Limb (tissue), 2 donors: Measurements from ENCODE around the gene HINT2.

Experiments used
- DNase-seq, 2 donors: peaks; one replicate each; pipeline ENCODE4 v3.0.0-alpha.2; 2016; ENCODE audit errors: extremely low spot score in 2 of 2

HINT2 gene

DNA sequence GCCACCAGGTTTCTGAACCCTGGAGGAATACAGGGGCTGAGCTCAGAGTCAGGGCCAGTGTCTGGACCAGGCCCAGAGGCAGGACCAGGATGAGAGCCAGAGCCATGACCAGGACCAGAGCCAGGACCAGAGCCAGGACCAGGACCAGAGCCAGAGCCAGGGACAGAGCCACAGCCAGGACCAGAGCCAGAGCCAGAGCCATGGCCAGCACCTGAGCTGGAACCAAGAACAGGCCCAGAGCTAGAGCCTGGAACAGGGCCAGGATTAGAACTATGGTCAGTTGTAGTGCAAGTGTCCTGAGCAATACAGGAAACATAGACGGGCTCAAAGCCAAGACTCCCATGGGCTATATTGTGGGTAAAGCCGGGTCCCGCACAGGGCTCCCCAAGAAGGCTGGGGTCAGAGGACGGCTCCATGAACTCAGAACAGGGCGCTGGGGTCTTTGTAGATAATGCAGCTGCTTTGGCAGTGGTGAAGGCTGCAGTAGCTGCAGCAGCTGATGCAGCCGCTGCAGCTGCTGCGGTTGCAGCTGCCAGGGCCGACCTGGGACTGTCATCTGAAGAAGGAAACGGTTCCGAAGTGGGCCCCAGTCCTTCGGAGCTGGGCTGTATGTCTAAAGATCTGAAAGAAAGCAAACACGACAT is 3.3 kb downstream of the HINT2 start:
- DNase-seq: peak in 1 of 2 donors; percentile 39

DNA sequence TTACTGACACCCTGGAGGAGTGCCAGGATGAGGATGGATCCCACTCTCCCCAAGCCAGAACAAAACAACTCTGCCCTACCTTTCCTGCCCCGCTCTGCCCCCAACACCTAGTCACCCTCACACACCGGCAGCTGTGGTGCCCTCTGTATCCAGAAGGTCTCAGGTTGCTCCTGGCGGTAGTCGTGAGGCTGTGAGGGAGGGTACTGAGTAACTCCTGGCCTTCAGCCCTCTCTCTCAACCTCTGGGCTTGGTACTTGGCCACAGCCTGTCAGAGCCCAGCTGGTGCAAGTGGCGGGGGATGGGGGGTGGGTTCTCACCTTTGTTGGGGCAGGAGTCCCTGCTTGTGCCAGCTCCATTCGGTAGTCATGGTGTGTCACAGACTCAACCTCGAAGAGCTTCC is 4.7 kb downstream of the HINT2 start:
- no peak for DNase-seq

DNA sequence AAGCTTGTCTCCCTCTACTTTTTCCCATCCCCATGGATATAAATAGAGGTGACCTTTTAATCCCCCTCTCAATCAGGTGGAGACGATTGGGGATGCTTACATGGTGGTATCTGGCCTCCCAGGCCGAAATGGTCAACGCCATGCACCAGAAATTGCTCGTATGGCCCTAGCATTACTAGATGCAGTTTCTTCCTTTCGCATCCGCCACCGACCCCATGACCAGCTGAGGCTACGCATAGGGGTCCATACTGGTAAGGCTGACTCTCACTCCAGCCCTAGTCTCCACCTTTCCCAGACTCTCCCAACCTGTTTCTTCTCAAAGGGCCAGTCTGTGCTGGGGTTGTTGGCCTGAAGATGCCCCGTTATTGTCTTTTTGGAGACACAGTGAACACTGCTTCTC is 6.4 kb downstream of the HINT2 start:
- no peak for DNase-seq

DNA sequence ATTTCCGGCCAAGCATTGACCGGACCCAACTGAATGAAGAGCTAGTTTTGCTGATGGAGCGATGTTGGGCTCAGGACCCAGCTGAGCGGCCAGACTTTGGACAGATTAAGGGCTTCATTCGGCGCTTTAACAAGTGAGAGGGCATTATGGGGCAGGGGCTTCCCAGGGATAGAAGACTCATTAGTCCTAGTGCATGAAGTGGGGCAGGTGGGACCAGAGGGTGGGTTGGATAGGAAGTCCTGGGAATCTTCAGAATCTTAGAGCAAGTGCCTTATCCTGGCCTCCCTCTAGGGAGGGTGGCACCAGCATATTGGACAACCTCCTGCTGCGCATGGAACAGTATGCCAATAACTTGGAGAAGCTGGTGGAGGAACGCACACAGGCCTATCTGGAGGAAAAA is 8.7 kb downstream of the HINT2 start:
- no peak for DNase-seq

DNA sequence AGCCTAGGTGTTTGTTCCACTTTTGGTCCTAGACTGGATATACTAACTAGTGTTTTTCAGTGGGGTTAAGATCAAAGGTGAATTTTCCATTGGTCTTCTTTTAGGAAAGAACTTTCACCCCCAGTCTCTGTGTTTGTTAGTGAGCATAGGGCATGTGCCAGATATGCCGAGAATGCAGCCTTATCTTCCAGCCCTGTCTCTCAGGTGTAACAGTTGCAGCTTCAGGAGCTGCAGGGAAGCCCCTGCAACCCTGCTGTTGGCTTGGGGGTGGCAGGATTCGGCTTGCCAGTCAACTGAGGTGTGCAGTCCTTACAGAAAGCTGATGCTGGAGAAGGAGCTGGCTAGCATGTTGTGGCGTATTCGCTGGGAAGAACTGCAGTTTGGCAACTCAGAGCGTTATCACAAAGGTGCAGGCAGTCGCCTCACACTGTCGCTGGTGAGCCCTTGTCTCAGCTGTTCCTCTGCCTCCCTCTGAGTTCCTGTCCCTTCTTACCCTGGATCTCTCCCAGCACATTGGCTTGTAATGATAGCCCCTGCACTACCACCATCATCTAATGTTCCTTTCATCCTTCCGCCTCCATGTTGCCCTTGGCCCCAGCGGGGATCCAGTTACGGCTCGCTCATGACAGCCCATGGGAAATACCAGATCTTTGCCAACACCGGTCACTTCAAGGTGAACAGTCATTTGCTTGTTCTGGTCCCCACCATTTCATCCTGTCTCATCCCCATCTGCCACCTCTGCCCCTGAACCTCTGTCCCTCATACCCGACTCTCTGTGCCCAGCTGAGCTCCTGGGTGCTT is 13.3 kb downstream of the HINT2 start:
- DNase-seq: no peak

DNA sequence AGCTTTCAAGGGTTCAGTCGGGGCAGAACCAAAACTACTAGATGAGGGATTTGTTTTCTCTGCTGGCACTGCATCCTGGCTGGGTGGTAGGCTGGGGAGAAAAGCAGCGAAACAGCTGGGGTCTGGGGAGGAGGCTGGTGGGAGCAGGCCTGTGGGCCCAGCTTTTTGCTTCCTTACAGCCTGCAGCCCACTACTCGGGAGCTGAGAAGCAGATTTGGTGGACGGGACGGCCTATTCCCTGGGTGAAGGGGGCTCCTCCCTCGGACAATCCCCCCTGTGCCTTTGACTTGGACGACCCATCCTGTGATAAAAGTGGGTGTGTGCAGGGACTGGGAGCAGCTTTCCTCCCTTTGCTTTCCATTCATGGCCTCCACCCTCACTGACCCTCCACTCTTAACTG is 14.3 kb downstream of the HINT2 start:
- no peak for DNase-seq

DNA sequence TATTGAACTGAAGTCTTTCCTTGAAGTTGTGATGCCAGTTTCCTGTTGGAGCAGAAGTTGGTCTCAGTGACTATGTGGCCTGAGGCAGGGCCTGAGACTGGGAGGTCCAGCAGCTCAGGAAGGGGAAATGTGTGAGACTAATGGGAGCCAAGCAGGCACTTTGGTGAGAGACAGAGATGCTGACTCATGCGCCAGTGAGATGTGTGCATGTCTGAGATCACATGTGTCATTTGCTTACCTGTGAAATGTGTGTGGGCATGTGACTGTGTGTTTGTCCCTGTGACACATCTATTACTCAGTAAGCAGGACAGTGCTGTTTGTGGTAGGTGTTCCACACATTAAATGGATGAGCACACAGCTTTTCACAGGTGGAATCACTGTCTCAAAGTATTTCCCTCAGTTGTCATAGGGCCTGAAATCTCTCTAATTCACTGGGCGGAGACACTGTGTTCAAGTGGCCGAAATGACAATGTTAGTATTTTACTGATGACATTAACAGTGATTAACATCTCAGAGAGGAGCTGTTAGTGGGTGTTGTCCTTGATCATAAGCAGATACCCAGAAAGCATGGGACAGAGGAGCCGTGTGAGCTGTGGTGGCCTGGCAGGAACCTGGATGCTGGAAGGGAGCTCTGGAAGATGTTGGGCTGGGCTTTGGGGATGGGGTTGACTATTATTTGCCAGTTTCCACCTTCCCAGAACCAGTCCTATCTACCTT is 16.0 kb downstream of the HINT2 start:
- DNase-seq: no peak

DNA sequence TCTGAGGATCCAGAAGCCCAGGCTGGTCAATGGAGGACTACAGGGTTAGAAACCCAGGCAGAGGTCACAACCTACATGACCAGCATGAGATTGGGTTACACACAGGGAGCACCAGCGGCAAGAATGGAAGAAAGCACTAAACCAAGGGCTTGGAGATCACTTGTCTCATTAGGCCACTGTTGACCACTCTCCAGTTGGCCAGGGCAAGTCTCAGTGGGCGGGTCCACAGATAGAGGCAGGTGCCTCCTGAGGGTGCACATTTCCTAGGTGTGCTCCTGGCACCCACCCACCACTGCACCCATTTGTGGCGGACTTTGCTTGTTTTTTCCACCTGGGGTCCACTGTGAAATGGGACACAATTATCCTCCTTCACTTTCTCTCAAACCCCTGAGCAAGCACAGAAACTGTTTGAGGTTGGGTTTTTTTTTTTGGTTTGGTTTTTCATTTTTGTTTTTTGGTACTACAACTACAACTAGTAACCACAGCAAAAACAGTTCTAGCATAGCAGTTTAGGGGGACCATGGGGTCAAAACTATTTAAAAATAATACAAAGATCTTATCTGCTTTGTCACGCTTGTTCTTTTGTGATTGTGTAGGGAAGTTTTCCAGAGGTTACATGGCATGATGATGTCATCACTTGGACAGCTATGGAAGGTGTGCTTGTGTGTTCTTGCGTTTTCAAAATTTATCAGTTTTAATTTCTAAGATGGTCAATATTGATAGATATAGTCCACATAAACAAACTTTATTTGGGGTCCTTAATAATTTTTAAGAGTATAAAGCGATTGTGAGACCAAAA is 17.3 kb downstream of the HINT2 start:
- DNase-seq: no peak

DNA sequence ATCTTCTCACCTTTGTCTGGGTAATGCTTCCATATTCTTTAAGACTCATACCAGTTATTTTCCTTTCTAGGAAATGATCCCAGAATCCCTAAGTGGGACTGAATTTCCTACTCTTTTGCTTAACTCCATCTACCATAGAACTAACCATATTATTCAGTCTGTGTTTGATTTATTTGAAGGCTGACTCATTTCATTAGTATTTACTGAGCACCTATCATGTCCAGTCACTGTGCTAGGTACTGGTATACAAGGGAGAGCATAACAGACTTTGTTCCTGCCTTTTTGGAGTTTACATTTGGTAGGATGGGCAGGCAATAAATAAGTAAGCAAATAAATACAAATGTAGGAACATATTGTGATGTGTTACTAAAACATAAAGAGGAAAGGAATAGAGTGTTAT is 19.1 kb downstream of the HINT2 start:
- DNase-seq: no peak

DNA sequence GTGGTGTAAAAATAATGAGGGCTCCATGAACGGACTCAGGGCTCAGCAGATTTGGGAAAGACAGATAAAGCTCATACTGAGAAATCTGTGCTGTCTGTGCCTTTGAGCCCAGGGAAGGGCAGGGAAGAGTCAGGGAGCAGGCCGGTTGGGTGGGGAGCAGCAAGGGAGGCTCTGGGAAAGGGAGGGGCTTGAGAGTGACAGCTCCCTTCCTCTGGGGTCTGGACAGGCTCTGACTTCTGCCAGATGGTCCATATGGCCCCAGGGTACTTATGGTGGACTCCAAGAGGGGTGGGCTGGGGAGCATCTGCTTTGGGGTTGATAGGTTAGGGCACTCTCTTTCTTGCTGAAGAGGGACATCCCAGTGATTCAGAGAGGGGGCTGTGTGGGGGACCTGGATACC is 21.4 kb downstream of the HINT2 start:
- DNase-seq: no peak

DNA sequence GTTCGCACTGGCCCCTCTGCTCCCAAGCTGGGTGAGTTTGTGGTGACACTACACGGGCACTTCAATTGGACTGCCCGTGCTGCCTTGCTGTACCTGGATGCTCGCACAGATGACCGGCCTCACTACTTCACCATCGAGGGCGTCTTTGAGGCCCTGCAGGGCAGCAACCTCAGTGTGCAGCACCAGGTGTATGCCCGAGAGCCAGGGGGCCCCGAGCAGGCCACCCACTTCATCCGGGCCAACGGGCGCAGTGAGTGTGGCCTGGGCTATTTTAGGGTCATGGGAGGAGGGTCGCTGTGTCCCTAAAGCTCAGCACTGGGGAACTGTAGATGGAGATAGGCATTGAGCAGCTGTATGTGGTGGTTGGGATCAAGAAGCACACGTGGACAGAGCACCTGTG is 22.0 kb downstream of the HINT2 start:
- no peak for DNase-seq

DNA sequence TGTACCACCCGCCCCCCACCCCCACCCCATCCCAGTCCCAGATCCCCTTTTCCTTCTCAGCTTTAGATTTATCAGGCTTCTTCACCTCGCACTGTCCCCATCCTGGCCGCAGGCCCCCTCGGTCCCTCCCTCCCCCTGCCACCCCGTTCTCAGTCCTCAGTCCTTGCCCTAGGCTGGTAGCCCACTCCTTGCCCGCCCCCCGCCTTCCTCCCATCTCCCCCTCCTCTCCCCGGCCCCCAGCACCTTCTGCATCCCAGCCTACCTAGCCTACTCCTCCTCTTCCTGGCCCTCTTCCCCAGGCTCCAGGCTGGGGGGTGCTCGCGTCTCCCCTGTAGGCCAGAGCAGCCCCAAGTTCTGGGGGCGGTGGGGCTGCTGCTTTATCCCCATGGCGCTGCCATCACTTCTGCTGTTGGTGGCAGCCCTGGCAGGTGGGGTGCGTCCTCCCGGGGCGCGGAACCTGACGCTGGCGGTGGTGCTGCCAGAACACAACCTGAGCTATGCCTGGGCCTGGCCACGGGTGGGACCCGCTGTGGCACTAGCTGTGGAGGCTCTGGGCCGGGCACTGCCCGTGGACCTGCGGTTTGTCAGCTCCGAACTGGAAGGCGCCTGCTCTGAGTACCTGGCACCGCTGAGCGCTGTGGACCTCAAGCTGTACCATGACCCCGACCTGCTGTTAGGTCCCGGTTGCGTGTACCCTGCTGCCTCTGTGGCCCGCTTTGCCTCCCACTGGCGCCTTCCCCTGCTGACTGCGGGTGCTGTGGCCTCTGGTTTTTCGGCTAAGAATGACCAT is 22.6 kb downstream of the HINT2 start:
- DNase-seq: peak in 1 of 2 donors; percentile 51

DNA sequence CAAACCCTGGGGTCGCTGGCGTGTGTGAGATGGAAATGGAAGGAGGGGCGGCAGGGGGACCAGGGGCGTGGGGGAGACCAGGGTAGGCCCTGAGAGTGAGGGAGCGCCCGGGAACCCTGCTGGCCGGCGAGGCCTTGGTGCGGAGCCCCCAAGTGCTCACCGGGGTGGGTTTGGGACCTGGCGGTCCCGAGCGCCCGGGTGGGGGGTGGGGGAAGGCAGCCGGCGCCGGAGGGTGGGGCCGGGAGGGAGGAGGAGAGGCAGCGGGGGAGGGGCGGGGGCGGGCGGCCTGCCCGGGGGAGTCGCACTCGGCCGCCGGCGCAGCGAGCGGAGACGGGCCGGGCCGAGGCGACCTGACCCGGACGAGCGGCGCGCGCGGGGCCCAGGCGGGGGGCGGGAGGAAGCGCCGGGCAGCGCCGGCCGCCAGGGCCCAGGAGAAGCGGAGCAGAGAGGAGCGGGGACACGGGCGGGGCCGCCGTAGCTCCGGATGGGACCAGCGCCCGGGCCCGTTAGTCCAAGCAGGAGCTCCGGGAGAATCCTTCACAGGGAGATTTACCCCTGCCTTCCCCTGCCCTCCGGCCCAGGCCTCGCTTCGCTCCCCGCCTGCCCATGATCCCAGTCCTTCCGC is 23.4 kb downstream of the HINT2 start, which contains the start of gene NPR2:
TSS of gene NPR2 (plus strand) at position 295 of the 625 bp plus-strand sequence. CDS start 818 bp downstream, outside the sequence.
- peak in 1 of 2 donors; percentile 75 for DNase-seq

DNA sequence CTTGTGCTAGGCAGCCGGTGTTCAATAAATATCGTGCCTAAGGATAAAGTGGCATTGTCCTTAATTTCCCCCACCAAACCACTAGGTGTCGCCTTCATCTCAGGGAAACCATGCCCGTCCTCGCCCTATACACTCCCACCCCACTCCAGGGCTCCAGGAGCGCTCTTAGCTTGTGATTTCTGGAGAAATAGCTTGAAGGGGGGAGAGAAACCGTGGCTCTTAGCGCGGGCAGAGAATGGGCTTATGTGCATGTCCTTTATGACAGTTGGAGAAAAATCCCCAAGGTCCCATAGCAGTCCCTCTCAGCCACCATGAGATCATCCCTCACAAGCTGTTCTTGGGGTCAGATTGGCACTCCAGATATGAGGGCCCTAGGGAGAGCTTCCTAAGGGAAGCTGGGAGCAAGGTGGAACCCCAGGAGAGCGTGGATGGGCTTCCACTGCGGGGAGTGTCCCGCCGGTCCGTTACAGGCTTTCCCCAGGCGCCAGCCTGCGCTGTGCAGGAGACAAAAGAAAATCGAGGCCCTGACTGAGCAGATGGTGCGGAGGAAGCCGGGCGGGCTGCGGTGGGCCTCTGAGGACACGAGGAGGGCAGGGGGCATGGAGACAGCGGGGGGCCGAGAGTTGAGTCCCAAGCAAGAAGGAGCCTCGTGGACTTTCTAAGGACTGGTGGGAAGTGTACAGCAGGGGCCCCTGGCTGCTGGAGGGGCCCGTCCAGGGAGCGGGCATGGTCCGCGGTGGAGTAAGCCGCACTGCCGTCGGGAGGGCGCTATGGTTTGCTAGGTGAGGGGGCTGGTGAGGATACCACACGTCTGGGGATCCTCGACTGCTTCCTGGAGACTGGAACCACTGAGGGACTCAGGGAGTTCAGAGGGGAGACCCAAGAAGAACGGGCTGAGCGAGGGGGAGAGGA is 24.2 kb downstream of the HINT2 start:
- peak; percentile 84 to 94 for DNase-seq

DNA sequence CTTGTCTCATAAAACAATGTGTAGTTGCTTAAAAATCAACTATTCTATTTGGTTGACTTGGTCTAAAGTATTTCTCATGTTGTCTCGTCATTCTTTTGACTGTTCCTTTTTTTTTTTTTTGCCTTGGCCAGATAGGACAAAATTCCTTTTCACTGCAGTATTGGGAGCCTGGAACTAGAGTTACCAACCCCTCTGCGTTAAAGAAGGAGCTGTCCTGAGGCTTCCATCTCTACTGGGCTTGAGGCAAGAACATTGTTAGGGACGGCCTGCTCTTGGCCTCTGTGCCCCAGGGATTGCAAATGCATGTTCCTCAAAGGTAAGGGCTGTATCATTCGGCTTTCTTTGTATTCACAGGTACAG is 24.8 kb downstream of the HINT2 start:
- DNase-seq: no peak

DNA sequence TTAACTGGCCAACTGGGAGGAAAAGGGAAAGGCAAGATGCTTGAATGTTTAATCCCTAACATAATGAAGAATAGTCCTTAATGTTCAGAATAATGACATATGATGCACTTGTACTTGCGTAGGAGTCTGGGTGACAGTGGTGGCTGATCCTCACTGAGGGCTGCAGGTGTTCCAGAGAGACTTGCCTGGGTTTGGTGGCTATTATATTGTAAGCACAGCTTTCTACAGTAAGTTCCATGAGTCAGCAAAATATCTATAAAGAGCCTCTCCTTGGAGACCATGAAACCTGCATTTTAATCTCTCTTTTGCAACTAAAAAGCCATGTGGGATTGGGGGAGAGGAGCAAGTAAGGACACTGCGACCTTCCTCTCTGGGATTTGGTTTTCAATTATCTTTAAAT is 25.3 kb downstream of the HINT2 start:
- DNase-seq: no peak

DNA sequence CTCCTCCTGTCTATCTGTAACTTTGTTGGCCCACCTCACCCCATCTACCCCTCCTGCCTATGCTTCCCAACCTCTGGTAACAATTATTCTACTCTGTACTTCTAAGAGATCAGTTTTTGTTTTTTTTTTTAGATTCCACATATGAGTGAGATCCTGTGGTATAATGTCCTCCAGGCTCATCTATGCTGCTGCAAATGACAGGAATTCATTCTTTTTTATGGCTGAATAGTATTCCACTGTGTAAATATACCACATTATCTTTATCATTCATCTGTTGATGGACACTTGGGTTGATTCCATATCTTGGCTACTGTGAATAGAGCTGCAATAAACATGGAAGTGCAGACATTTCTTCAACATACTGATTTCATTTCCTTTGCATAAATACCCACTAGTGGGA is 31.4 kb downstream of the HINT2 start:
- no peak for DNase-seq

DNA sequence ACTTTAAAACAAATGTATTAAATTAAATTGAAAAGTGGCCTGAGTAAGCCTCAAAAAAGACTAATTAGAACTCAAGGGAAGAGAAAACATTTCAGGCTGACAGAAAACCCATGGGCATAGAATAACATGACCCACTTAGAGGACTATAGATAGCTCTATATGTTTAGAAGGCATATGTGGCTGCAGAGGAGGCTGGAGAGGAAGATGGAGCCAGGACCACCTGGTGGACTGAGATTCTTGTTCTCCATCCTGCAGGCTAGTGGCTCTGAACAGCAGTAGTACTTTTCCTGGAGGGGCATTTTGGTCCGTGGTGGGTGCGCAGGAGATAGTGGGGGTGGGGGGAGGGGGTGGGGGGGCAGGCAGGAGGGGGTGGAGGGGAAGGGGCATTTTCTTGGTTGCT is 33.8 kb downstream of the HINT2 start:
- no peak for DNase-seq

DNA sequence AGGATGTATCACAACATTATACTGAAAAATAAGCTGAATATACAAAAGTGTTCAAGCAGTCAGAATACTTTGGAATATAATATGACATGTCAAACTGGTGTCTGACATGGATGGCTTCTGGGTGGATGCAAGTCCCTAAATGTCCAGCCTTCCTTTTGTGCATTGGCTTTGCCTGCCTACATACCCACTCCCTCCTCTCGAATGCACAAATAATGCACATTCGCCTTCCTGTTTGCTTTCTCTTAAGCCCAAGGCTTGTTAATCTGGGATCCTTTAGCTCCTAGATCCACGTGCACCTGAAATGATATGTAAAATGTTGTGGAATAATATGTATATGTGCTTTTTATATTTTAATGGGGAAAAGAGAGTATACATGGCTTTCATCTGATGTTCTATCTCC is 36.3 kb downstream of the HINT2 start:
- no peak for DNase-seq
